ENCODE data around the gene CERS5. TPM values are rescaled to one million over a fixed set of nuclear protein-coding genes. Genes with fewer than 3 reads are reported as not detected.
"Not testable (repeated sequence)": the region's sequence is repeated elsewhere in the genome, so short reads cannot be mapped to it uniquely, and the experiment has no call there.

The CERS5 gene
- total RNA-seq, 1 donor from 2014 or later = 18.9 TPM

DNA sequence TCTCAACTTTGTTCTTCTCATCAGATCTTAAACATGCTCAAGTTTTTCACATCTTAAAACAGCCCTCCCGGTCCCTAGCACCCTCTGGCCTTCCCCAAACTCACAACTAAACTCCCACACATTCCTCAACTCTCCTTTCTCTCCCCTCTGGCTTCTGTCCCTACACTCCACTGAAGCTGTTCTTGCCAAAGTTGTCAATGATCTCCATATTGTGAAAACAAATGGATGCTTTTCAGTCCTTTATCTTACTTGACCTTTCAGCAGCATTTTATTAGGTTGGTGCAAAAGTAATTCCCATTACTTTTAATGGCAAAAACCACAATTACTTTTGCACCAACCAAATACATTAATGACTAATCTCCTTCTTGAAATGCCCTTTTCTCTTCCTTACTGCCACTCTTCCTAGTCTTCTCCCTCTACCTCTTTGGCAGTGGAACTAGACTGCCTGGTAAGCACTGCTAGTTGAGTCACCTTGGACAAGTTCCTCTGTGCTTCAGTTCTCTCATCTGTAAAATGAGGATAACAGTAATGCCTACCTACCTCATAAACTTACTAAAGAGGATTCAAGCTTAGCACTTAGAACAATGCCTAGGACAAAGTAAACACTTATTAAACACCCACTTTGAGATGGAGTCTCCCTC, 16.0 kb downstream of the CERS5 start:
- intact Hi-C loops (cut with DNase I) = no loop called here
- DNase-seq (ENCODE audit: low spot score) = no peak

GRCh38 chr12:50149311-50149710, 17.9 kb downstream of the CERS5 start:
- intact Hi-C loops (cut with DNase I) = no loop called here

GRCh38 chr12:50148011-50148410, 19.2 kb downstream of the CERS5 start:
- intact Hi-C loops (cut with DNase I); DNase-seq (ENCODE audit: low spot score): not testable (repeated sequence)

More at GRCh38 chr12:50149311-50149710, 17.9 kb downstream of the CERS5 start:
- no peak for DNase-seq (ENCODE audit: low spot score)

DNA sequence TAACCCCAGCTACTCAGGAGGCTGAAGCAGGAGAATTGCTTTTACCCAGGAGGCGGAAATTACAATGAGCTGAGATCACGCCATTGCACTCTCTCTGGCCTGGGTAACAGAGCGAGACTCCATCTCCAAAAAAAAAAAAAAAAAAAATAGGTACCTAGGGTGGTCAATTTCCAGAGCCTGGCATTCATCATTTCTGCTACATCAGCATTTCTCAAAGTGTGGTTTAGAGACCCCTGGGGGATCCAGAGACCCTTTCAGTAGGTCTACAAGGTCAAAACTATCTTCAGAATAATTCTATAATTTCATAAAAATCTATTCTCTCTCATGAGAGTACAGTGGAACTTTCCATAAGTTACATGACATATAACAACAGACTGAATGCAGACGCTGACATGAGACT, 19.9 kb downstream of the CERS5 start:
- intact Hi-C loops (cut with DNase I) = no loop called here
- no peak for DNase-seq (ENCODE audit: low spot score)

- DNase-seq (ENCODE audit: low spot score) = no peak
- intact Hi-C loops (cut with DNase I) = no loop called here
Measured at GRCh38 chr12:50145439-50145838, 21.7 kb downstream of the CERS5 start.

DNA sequence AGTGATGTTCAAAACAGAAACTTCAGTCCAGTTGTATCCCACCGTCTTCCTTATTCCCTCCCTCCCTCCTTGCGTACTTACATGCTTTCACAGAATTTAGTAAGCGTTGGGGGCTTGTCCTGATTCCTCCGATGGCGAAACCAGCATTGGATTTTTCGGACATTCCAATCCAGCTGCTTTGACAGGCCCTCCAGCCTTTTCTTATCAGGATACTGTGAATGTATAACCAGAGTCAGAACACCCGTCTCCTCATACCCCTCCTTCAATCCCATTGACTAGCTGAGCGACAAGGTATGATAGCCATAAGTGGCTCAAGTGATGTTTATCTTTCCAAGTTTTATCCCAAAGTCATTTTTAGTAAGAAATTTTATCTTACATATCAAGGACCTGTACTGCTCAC, 24.2 kb downstream of the CERS5 start:
- intact Hi-C loops (cut with DNase I) = no loop called here
- no peak for DNase-seq (ENCODE audit: low spot score)

DNA sequence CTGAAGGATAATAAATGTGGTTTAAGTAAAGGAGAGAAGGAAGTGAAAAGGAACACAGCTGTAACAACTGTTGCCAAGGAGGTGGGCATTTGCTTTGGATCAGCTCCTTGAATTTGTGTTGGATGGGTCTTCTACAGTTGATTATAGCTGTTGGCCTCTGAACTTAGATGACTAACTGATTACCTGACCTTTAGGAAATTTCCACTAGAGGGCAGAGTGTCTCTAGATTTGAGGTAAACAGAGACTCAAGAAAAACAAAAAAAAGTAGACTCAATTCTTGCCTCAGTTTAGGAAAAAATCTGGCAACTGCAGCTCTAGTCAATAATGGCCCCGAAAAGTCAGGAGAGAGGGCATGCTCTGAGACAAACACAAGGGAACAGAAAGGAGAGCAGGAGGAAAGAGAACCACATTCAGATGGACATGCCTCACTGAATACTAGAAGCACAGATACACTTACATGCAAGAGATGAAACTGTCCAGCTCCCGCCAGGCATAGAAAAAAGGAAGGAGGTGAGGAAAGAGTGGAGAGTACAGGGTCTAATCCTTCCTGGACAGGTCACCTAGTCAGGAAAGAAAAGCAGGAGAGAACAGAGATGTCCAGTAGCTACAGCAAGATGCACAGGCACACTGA, 34.5 kb downstream of the CERS5 start:
- no peak for DNase-seq (ENCODE audit: low spot score)
- intact Hi-C loops (cut with DNase I) = loop anchor here (5.0 kb wide), 1 partner anchor 35 kb away; the partner anchor contains the start of gene CERS5

DNA sequence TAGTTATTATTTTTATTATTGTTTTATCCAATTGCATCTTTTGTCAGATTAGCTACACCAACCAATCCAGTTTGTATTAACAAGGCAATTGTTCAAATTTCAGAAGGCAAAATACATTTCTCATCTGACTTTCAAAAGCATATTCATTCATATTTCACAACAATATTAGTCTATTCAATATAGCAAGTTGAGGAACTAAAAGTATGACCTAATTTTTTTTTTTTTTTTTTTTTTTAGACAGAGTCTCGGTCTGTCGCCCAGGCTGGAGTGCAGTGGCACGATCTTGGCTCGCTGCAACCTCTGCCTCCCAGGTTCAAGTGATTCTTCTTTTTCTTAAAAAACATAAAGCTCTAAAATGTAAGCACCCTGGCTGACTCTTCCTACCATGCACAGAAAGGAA, 37.9 kb downstream of the CERS5 start:
- intact Hi-C loops (cut with DNase I) = no loop called here
- no peak for DNase-seq (ENCODE audit: low spot score)

GRCh38 chr12:50127546-50127945, 39.6 kb downstream of the CERS5 start:
- intact Hi-C loops (cut with DNase I) = no loop called here
- no peak for DNase-seq (ENCODE audit: low spot score)

GRCh38 chr12:50123203-50123602, 44.0 kb downstream of the CERS5 start:
- intact Hi-C loops (cut with DNase I) = no loop called here
- no peak for DNase-seq (ENCODE audit: low spot score)

- DNase-seq (ENCODE audit: low spot score) = no peak
- intact Hi-C loops (cut with DNase I) = no loop called here
Measured at GRCh38 chr12:50121641-50122040, 45.5 kb downstream of the CERS5 start.

GRCh38 chr12:50120953-50121352, 46.2 kb downstream of the CERS5 start:
- DNase-seq (ENCODE audit: low spot score) = no peak
- intact Hi-C loops (cut with DNase I) = no loop called here

DNA sequence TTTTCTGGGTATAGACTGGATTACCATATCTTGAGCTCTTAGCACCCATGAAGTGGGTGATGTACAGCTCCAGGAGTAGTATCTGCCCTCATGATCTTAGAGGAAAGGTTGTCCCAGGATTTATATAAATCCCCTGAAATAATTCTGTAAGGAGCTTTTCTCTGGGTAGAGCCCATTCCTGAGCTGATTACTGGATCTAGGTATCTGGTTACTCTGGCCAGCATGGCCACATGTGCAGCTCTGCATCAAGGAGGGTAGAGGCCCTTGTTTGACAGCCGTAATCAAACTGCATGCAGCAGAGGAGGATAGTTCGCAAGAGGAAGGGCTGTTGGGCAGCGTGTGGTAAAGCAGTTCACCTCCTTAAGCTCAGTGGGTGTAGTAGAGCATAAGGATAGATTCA, 46.6 kb downstream of the CERS5 start:
- intact Hi-C loops (cut with DNase I) = no loop called here

GRCh38 chr12:50119387-50119786, 47.8 kb downstream of the CERS5 start:
- DNase-seq (ENCODE audit: low spot score) = peak; percentile 31
- intact Hi-C loops (cut with DNase I) = loop anchor here (10.0 kb wide), 1 partner anchor 45 kb away; the partner anchor contains the start of gene CERS5

More for the DNA sequence above, 46.6 kb downstream of the CERS5 start:
- no peak for DNase-seq (ENCODE audit: low spot score)

GRCh38 chr12:50117057-50117622, 50.0 kb downstream of the CERS5 start:
- intact Hi-C loops (cut with DNase I) = loop anchor here (10.0 kb wide), 1 partner anchor 48 kb away; the partner anchor contains the start of gene CERS5

DNA sequence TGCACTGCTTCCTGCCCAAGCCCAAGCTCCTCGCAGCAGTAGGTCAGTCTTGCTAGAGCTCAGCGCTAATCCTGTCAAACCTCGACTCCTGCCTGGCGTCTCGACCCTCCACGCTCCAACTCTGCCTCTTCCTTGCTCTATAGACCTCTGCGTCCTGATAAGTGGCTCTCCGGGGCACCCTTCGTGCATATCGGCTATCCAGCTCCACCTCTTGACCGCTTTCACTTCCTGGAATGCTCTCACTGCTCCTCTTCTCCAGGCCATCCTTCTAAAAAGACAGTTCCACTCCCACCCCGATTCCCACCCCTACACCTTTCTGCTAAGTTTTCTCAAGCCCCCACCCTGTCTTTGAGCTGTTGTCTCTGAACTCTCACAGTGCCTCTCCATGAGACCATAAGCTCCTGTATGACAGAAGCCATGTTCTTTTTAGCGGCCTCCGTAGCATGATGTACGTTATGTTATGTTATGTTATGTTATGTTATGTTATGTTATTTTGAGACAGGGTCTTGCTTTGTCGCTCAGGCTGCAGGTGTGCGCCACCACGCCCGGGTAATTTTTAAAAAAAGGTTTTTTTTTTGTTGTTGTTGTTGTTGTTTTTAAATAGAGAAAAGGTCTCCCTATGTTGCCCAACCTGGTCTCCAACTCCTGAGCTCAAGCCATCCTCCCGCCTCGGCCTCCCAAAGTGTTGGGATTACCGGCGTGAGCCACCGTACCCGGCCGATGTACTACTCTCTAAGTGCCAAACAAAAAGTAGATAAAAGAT, 54.5 kb downstream of the CERS5 start:
- DNase-seq (ENCODE audit: low spot score) = peak; percentile 47
- intact Hi-C loops (cut with DNase I) = loop anchor here (10.0 kb wide), 1 partner anchor 52 kb away; the partner anchor contains the start of gene CERS5

More at GRCh38 chr12:50117057-50117622, 50.0 kb downstream of the CERS5 start:
- peak; percentile 46 for DNase-seq (ENCODE audit: low spot score)

- DNase-seq (ENCODE audit: low spot score) = peak; percentile 100
- intact Hi-C loops (cut with DNase I) = loop anchor here (2.0 to 10.0 kb wide), 2 partner anchors 25 to 53 kb away; partner anchors contain the start of gene CERS5
Measured at GRCh38 chr12:50111693-50112455, 55.3 kb downstream of the CERS5 start, which contains the start of gene COX14. Gene COX14 (plus strand): TSS chr12:50112236. CDS start chr12:50120044, 7,808 bp downstream.

DNA sequence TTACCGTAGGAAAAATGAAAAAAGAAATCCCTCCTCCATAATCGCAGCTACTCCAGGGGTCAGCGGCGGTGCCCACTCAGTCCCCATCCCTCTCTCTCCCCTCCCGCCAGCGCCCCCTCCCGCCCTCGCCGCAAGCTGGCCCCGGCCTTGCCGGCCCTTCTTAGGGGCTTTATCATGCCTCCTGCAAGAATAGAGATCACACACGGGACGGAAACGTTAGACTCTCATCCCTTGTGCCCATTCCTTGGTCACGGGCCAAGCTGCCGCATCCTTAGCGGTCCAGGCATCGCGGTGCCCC, 55.8 kb downstream of the CERS5 start:
- no peak for DNase-seq (ENCODE audit: low spot score)
- intact Hi-C loops (cut with DNase I) = loop anchor here (2.0 to 10.0 kb wide), 2 partner anchors 25 to 53 kb away; partner anchors contain the start of gene CERS5

DNA sequence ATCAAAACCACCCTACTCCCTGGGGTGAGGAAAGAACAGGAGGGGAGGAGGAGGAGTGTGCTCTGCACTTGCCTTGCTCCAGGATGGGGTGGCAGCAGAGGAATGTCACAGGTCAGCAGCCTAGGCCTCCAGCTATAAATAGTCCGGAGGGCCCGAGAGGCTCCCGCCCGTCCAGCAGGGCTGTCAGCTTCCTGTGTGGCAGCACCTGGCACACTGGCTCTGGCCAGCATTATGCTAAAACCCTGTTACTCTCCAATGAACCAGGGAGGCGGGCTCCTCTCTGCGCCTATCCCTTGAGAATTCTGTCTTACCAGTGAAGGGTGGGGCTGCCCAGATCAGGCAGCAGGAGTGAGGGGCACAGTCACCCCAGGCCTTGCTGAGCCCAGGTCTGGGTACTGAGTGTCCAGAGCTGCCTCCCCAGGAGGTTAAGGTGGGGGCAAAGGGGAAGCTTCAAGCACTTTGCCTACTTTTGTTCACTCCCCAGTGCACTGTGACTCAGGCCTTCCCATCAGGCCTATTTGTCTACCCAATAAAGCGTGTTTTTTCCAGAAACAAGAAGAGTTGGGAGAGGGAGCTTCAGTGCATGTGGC, 56.3 kb downstream of the CERS5 start:
- peak; percentile 90 for DNase-seq (ENCODE audit: low spot score)
- intact Hi-C loops (cut with DNase I) = loop anchor here (2.0 to 10.0 kb wide), 2 partner anchors 24 to 54 kb away; partner anchors contain the start of gene CERS5
